ENCODE data around the gene PLXNA2.
A peak's percentile ranks its signal among the peaks of the same experiment; 100 is the strongest.

The PLXNA2 gene

DNA sequence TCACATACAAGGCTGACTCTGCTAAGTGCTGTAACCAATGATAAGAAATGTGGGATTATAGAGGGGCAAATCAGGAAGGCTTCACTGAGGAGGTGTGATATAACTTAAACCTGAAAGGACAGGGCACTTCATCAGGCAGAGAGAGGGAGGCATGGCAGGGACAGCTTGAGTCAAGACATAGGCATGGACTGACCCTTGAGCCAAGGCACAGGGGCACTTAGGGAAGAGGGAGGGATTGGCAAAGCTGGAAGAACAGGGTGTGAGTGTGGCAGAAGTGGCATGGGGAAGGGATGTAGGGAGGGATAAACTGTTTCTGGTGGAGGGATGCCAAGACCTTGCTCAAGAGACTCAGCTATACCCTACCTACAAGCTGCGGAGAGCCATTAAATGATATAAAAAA is 81.3 kb downstream of the PLXNA2 start:
- peak; percentile 41 for DNase-seq (ENCODE audit: low read depth)

DNA sequence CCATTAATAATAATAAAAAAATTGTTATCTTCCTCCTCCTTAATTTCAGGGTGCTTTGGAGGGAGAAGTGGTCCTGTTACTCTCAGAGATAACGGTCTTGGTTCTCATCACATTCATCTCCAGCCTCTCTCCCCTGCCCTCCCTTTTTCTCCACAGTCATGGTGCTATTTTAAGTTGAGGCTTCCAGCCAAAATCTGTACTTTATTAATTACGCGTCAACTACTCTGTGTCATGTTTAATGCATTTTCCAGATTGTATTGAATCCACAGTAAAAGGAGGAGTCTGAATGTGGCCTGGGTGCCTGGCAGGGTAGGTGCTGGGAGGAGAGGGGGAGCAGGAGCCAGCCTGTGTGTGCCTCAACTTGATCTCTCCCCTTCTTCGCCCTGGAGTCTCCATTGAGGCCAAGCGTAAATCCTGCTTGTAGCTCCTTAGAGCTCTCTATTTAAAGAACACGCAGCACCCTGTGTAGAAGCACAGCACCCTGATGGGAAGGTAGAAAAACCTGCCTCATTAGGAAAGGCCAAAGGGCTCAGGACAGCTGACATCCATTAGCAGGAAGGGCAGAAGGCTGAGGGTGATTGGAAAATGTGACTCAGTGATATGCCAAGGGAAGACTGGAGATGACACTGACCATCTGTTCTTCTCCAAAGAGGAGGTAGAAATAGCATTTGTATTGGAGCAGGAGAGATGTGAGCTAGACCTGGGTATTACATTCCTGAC is 82.4 kb downstream of the PLXNA2 start:
- peak; percentile 88 for DNase-seq (ENCODE audit: low read depth)

DNA sequence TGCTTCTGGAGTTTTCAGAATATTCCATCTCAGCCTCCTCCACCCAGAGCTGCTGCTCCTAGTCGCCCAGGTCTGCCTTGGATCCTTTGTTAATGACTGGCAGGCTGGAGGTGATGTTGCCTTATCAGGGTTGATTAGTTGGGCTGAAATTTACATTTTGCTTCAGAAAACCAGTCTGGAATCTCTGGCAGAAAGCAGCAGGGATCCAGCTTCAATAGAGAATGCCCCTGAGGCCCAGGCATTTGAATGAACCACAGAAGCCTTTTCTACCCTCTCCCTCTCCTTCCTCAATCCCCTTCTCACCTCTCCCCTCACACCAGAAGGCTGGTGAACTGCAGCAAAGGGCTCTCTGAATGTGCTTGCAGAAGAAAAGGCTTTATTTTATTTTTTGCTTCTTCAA is 83.2 kb downstream of the PLXNA2 start:
- no peak for DNase-seq (ENCODE audit: low read depth)

- DNase-seq (ENCODE audit: low read depth) = no peak
Measured at GRCh38 chr1:208160259-208160819, 83.8 kb downstream of the PLXNA2 start.

DNA sequence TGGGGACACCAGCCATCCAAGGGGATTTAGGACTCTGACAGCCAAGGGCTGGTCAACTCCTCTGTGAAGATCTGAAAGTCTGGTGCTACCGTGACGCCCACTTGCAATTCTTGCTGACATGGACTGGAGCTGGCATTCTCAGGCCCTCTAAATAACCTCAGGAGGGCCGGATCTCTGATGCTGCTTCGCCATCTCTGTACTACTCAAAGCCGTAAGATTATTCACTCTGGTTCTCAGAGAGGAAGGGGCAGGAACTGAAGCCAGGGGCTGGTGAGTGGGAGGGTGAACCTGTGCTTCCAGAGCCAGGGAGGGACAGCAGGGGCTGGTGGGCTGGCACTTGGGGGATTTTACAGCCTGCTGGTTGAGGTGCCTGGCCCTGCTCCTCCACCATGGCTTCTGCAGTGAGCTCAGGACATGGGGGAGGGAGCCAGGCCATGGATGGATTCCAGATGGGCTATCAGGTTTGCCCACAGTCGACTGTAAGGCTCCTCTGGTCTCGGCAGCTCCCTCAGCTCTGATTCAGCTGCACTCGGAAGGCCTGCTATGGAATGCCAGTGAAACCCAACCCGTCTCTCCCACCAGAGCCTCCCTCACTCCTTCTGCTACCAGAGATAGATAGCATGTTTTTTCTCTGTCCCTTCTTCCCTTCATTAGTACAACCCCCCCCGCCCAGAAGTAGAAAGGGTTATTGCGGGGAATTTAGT is 84.5 kb downstream of the PLXNA2 start:
- peak; percentile 99 for DNase-seq (ENCODE audit: low read depth)

GRCh38 chr1:208158640-208159554 is 85.3 kb downstream of the PLXNA2 start:
- DNase-seq (ENCODE audit: low read depth) = peak; percentile 40

DNA sequence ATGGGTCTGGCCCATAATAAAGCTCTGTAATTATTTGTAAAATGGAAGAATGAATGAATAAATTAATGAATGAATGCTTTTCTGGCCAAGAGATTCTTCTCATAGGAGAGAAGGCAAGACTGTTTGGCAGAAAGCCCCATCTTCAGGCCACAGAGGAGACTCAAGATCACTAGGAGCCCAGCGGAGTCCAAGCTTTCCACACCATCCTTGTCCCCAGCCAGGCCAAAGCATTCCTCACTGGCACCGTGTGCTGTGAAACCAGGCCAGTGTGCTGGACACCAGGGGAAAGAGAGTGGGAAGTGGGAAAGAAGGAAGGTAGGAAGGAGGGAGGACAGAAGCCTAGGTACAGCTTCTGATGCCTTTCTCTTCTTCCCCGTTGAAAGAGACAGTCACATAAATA is 86.4 kb downstream of the PLXNA2 start:
- no peak for DNase-seq (ENCODE audit: low read depth)

GRCh38 chr1:208156741-208157140 is 87.4 kb downstream of the PLXNA2 start:
- no peak for DNase-seq (ENCODE audit: low read depth)

DNA sequence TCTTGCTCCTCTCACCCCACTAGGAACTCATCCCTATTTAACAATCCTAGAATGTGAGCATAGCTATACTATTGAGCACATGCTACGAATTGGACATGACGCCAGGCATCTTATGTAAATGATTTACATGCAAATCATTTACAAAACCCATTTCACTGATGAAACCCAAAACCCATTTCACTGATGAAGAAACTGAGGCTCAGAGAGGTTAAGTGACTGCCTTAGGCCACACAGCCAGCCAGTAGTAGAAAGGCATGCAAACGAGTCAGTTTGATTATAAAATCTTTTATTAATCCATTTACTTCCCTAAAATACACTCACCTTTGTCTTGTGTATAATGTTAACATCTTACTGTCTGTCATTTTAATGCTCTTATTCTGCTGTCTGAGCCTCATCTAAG is 87.9 kb downstream of the PLXNA2 start:
- no peak for DNase-seq (ENCODE audit: low read depth)

DNA sequence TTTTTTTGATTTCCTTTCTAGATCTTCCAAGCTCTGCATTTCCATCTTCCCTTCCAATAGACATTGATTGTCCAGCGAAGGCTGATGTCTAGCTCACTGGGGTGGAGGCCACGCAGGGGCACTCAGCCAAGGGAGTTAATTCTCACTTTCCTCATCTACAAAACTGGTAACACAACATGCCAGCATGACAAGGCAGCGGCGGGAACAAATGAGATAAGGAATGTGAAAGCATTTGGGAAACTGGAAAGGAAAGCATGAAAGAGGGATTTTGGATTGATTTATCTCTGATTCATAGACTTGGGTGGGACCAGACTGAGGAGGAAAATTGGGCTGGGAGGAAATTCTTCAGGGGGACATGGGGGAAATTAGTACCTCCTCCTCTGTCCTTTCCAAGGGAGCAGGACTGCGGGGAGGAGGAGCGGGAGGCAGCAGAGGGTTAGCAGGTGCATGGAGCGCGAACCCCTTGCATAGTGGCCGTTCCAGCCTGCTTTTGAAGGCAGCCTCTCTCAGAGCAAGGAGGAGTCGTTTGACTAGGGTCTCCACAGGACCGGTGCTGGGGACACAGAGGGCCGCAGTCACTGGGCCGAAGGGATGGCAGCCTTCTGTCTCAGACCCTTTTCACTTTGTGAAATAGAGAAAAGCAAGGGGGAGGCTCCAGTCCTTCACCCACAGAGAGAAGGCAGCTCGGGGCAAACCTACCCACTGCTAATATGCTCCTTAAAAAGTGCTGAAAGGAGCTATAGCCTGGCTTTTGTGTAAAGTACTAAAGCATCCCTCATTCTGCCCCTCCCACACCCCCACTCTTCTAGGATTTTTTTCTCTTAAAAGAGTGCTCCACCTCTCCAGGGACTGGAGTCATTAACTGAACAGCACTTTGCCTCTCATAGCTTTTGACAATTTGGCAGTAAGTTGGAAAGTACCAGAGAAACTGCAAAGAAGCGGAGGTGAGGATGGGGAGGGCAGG is 89.2 kb downstream of the PLXNA2 start:
- peak; percentile 31 for DNase-seq (ENCODE audit: low read depth)

DNA sequence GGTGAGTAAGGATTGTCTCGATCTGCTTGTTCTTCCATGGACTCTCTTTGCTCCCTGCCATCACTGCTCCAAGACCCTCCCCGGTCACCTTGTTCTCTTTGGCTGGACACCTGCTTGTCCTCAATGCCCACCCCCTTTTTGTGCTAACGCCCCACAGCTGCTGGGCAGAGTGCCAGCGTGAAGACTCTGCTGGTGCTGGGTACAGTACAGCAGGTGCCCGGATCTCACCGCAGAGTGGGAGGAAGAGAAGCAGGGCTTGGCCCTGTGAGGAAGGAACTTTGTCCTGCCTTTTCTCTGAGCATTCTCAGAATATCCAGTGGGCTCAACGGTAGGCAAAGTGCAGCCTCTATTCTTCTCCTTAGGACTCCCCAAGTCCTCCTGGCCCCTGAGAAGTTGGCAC is 90.1 kb downstream of the PLXNA2 start:
- no peak for DNase-seq (ENCODE audit: low read depth)

DNA sequence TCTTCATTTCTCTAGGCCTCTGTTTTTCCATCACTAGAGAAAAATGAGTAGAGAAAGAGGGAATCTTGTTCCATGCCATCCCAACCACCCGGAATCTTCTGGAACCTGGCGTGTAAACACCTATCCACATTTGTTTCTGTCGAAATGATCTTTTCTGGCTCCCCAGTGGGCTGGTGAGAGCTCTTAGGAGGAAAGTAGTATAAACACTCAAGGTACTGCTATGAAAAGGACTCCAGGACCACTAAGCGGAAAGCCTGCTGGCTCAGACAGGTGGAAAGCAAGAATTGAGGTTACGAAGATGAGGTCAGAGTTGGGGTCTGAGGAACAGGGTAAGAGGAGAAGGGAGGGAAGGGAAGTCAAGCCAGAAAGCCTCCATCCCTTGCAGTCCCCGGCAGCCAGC is 90.8 kb downstream of the PLXNA2 start:
- DNase-seq (ENCODE audit: low read depth) = no peak

DNA sequence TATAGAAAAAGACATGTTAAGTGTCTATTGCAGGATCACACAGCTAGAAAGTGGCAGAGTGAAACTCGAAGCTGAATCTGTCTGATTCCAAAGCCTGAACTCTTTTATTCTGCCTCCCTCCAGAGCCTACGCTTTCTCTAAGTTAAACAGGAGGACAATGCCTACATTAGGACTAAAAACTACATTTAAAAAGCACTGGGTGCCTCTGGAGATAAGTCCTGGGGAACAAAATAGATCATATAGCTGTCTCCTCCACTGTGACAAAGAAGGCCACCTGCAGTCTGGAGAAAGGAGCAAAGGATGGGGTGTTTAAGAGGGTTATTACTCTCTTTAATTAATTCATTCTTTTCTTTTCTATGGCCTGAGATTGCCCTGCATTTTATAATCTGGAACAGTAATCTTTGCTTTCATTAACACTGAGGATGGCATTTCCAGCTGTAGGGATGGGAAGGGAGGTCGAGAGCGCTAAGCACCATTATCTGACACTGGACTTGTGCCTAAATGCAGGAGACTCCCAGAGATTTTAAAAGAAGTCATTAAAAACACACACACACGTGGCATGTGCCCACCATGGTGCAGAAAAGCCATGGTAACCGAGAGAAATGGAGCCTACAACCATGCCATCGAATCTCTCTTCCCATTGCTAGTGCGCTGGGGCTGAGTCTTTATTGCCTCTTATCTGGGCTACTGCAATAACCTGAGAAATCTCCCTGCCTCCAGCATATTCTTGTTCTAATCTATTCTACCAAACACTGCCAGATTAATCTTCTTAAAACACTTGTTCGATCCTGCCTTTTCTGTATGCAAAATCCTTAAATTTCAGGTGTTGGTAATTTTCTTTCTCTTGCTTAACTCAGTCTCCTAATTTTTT is 92.2 kb downstream of the PLXNA2 start:
- no peak for DNase-seq (ENCODE audit: low read depth)

DNA sequence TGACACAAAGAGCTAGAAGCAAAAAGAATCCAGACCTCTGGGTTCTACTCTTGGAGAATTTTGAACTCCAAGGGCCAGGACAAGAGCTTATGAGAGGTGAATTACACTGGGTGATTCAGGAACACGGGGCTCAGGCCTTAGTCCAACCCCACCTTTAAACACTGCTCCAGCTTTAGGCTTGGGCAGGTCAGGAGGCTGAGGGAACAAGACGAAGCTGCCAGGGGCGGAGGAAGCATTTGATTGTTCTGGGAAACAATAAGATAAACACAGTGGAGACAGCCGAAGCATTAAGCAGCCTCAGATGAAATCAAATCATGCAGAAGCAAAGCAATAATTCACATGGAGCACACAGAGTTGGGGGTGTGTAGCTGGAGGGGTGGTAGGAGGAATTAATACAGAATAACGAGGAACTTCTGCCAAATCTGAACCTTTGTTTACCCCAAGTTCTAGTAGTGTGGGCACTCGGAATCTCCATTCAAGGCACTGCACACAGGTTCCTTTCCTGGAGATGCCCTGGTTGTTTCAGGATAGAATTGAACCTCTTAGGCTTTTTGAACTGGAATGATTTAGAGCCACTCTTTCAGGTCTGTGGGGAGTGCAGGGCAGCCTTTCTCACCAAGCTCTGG is 93.2 kb downstream of the PLXNA2 start:
- no peak for DNase-seq (ENCODE audit: low read depth)

- no peak for DNase-seq (ENCODE audit: low read depth)
Measured at GRCh38 chr1:208149776-208150514, 94.2 kb downstream of the PLXNA2 start.

DNA sequence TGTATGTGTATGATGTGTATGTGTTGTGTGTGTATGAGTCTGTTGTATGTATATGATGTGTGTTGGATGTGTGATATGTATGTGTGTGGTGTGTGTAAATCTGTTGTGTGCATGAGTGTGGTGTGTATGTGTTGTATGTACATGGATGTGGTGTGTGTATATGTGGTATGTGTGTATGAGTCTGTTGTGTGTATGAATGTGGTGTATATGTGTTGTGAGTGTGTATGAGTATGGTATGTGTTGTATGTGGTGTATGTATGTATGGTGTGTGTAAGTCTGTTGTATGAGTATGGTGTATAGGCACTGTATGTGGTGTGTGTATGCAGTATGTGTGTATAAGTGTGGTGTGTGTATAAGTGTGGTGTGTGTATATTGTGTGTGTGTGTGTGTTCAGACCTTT is 95.0 kb downstream of the PLXNA2 start:
- no peak for DNase-seq (ENCODE audit: low read depth)

- no peak for DNase-seq (ENCODE audit: low read depth)
Measured at GRCh38 chr1:208148380-208148779, 95.8 kb downstream of the PLXNA2 start.

DNA sequence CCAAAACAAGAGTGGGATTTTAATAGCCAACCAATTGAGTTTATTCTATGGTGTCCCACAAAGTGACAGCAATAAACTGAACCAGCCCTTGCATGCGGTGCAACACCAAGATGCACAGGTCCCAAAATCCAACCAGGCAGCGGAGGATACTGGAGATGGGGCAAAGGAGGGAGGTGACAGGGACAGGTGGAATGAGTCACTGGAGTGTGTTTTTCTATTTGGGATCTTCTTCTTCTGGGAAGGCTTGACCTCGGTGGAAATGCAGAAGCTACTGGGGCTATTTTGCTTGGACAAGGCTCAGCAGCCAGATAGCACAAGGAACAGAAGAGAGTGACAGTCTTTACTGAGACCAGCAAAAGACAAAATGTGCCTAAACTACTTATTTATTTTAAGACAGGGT is 97.5 kb downstream of the PLXNA2 start:
- no peak for DNase-seq (ENCODE audit: low read depth)

GRCh38 chr1:208145167-208145566 is 99.0 kb downstream of the PLXNA2 start:
- no peak for DNase-seq (ENCODE audit: low read depth)

Data from amniotic epithelial cell (primary cell).